DMS79 (cell line): ENCODE data around the gene HOXC9.

Source experiments
- DNase-seq: peaks from one replicate; lab custom pipeline; 2025; lab: John Stamatoyannopoulos, UW

HOXC9 gene

DNA sequence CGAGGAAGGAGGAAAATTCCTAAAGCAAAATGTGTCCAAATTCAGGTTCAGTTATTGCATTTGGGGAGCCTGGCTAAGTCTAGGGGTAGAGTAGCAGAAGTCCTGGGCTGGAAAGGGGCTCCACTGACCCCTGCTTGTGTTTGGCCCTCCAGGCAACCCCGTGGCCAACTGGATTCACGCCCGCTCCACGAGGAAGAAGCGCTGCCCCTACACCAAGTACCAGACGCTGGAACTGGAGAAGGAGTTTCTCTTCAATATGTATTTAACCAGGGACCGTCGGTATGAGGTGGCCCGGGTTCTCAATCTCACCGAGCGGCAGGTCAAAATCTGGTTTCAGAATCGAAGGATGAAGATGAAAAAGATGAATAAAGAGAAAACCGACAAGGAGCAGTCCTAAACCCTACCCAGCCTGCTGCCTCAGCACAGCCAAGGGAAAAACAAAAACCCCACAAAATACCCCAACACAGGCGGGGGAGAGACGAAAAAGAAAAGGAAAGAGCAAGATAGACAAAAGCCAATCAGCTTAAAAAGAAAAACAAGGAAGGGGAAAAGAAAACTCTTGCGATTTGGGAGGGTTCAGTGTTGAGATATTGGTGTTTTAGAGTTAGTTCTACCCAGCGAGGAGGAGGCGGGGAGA lies 2.4 kb downstream of the HOXC9 start:
- DNase-seq = no peak

DNA sequence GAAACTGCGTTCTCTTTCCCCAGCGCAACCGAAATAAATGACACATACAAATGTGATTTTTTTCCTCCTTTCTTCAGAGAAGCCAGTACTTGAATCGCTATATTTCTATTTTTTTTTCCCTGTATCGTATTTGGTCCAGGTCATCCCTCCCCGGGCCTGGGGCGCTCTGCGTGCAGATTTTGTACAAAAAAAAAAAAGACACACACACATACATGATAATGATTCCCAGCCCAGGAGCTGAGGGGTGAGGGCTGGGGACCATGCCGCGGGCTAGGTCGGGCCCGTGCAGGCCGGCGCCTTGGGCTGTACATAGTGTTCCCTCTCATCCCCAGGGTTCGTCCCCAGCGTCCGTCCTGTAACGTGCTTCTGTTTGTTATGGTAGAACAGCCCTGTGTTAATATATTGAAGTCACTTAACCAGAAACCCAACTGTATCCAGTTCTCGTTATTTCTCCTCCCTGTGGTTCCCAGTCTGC lies 3.0 kb downstream of the HOXC9 start:
- DNase-seq = no peak

DNA sequence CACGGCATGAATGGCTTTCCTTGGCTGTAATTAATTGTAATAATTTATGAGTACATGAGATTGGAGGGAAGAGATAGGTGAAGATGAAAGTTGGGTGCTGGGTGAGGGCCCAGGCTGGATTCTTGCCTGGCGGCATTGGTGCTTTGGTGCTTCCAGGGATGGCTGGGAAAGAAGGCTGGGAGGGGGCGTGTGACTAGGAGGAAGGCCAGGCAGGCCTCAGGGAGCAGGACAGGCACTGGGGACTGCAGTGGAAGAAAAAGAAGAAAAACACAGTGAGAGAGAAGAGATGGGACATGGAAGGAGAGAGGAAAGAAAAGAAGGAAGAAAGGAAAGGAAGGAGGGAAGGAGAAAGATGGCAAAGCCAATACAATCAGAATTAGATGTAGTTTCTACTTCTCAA lies 3.7 kb downstream of the HOXC9 start:
- no peak for DNase-seq

GRCh38 chr12:54004063-54004840 lies 4.3 kb downstream of the HOXC9 start:
- DNase-seq = no peak

- DNase-seq = no peak
These were observed 5.0 kb downstream of the HOXC9 start for GRCh38 chr12:54004841-54005530.

DNA sequence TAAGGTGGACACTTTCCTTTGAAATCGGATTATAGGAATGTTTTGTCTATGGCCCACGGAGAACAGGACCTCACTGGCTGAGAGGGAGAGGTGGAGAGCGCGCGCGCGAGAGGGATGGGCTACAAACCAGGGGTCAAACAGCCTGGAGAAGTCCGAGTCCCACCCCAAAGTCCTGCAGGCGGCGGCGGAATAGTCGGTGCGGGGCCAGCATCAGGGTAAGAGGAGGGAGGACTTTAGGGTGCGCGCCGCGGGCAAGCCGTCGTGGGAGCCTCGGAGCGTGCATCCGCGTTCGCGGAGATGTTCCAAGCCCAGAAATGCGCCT lies 5.5 kb downstream of the HOXC9 start:
- no peak for DNase-seq

DNA sequence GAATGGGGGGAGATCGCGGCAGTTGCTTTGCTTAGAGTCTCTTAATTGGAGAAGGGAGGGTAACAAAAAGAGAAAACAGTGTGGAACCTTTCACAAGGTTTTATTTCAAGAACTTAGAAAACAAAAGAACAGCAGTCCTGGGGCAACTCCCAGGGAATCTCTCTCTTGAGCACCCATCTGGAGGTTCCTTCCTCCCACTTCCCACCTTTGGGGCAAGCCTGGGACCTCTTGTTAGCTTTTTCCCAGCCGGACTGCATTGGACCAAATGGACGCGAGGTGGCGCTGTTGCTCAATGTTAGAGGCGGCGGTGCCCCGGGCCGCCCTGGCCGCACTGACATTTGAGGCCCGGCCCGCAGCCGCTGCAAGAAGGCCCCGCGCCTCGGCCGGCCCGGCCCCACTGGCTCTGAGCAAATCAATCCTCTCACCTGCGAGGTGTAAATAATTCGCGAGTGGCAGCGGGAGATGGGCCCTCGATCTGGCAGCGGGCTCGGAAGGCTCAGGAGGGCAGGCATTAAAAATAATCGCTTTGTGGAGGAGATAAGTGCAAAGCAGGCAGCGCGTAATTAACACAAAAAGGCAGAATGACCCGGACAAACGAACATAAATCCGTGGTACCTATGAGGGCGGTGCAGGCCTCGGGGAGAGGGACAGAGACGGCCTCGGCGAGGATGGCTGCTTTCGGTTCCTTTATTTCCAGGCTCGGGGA lies 6.0 kb downstream of the HOXC9 start:
- peak; percentile 30 for DNase-seq

- no peak for DNase-seq
These were observed 6.7 kb downstream of the HOXC9 start for GRCh38 chr12:54006559-54007220.

DNA sequence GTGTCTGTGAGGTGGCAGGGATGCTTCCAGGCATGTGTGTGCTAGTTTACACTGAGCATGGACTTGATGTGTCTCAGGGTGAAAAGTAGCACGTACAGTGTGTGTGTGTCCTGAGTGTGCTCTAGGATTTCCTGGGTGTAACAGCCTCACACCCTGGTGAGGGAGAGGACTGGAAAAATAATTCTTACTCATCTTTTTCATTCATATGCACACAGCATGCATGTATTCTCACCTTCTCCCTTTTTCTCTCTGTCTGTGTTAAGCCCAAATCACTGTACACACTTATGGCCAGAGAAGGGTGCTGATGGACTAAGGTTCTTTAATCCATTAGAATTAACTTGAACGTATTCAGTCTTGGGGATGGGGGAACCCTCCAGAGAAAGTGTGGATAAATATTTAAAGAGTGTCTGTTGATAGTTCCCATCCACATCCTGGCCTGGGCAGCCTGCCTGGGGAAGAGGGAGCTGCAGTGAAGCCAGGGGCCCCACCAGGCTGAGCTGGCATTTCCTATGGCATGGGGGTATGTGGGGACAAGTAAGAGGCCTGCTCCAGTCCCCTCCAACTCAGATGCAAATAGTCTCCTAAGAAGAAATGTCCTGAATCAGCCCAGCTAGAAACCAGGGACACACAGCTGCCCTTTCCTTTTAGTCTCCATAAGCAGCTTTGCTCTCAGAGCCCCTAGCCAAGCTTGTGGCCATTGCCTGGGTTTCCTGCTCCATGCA lies 7.7 kb downstream of the HOXC9 start:
- DNase-seq = no peak

GRCh38 chr12:54008260-54008552 lies 8.2 kb downstream of the HOXC9 start:
- no peak for DNase-seq

- DNase-seq = no peak
These were observed 9.5 kb downstream of the HOXC9 start for GRCh38 chr12:54009171-54010052.

- DNase-seq = no peak
These were observed 10.4 kb downstream of the HOXC9 start for GRCh38 chr12:54010053-54010971.

DNA sequence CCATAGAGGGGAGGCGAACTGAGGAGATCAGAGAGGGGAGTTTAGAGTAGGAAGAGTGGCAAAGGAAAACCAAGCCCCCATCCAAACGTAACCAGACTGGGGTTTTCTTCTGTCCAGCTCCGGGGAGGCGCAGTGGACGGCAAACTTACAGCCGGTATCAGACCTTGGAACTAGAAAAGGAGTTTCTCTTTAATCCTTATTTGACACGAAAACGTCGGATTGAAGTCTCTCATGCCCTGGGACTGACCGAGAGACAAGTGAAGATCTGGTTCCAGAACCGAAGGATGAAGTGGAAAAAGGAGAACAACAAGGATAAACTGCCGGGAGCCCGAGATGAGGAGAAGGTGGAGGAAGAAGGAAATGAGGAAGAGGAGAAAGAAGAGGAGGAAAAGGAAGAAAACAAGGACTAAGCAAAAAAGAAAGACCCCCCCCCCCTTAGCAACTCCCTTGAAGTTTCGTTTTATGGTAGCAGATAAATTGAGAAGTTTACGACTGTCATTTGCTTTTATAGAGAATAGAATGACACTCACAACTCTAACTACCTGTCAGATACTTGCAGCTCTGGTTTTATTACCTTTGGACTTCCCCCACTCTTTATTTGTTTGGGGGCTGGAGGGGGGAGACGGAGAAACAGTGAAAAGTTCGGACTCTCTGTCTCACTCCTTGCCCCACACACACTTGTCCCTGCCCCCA lies 11.2 kb downstream of the HOXC9 start:
- no peak for DNase-seq

GRCh38 chr12:54011665-54012532 lies 11.9 kb downstream of the HOXC9 start:
- no peak for DNase-seq

DNA sequence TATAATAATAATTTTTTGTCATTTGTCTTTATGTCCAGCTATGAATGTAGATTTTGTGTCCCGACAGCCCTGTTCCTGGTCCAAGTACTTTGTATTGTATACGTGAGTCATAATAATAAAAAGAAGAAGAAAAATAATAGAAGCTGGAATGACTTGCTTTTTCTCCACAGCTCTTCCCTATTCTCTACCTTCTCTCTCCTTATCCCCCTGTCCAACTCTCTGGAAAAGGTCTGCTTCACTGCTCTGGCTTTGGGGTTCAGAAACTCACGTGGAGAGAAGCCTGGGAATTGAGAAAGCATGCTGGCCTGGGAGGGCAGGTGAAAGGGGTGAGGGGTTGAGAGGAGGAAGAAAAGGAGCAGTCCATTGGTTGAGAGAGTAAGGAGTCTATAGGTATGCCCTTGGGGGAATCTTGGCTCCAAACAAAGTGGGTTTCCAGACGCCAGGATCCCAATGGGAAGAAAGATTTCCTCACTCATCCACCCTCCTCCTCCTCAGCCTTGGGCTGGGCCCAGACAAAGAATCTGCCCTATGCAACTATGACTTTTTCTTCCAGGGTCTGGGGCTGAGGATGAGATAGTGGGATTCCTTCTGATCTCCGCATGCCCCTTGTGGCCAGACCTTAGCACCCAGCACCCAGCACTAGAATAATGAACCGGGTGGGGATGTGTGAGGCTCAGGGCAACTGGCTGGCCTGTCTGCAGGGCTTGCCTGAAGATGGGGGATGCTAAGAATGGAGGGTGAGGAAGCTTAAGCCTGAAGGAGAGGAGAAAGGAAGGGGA lies 12.9 kb downstream of the HOXC9 start:
- DNase-seq = no peak

DNA sequence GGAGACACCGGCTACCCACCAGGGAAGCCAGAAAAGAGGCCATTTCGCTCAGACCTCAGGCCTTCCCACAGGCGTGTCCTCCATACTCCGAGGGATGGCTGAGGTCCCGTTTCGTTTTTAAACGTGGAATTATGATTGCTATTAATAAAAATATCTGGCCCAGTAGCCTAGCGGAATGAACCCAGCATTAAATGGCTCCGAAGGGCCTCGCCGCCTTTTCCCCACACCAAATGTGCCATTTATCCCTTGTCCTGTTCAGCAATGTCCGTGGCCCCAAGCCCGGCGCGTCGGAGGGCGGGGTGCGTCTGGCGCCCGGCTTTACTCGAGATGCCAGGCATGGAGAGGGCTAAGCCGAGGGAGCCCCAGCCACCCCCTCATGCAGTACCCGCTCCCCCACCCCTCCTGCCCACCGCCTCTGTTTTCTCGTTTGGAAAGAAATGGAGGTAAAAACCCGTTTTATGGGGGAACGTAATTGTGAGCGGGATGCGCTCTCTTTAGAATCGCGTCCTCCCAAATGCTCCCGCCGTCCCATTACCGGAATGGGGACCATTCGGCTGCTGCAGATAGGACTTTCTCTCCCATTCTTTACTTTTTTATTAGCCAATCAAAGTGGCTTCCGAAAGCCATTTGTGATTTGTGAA lies 14.5 kb downstream of the HOXC9 start:
- no peak for DNase-seq
